D721Med (cell line): ENCODE measurements around the gene ACBD6.

Source experiments
- DNase-seq: peaks from one replicate; pipeline ENCODE4 v3.0.0; 2011; ENCODE audit warnings: low spot score; ENCODE audit not compliant: insufficient read length
- FAIRE-seq: peaks from 2 replicates; lab custom pipeline; 2011; peaks lifted over from hg19 to GRCh38; lab: Jason Lieb, UNC
- TF ChIP-seq, protein P1 (sequence below): IDR thresholded peaks from 2 replicates; pipeline ENCODE4 v1.5.1; 2012; ENCODE audit warnings: mild to moderate bottlenecking, control low read depth; ENCODE audit not compliant: insufficient read depth; ENCODE audit errors: missing control alignments

The ACBD6 gene

GRCh38 chr1:180360333-180361075 is 141.9 kb downstream of the ACBD6 start:
- TF ChIP-seq, protein P1, sequence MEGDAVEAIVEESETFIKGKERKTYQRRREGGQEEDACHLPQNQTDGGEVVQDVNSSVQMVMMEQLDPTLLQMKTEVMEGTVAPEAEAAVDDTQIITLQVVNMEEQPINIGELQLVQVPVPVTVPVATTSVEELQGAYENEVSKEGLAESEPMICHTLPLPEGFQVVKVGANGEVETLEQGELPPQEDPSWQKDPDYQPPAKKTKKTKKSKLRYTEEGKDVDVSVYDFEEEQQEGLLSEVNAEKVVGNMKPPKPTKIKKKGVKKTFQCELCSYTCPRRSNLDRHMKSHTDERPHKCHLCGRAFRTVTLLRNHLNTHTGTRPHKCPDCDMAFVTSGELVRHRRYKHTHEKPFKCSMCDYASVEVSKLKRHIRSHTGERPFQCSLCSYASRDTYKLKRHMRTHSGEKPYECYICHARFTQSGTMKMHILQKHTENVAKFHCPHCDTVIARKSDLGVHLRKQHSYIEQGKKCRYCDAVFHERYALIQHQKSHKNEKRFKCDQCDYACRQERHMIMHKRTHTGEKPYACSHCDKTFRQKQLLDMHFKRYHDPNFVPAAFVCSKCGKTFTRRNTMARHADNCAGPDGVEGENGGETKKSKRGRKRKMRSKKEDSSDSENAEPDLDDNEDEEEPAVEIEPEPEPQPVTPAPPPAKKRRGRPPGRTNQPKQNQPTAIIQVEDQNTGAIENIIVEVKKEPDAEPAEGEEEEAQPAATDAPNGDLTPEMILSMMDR = no peak
- FAIRE-seq (peak; percentile 55), DNase-seq (no peak)

GRCh38 chr1:180358649-180359048 is 143.7 kb downstream of the ACBD6 start:
- TF ChIP-seq, protein P1 = no peak
- FAIRE-seq (peak; percentile 98), DNase-seq (no peak)

GRCh38 chr1:180353945-180354344 is 148.4 kb downstream of the ACBD6 start:
- FAIRE-seq (peak; percentile 100), DNase-seq (peak; percentile 66)
- TF ChIP-seq, protein P1 = no peak

DNA sequence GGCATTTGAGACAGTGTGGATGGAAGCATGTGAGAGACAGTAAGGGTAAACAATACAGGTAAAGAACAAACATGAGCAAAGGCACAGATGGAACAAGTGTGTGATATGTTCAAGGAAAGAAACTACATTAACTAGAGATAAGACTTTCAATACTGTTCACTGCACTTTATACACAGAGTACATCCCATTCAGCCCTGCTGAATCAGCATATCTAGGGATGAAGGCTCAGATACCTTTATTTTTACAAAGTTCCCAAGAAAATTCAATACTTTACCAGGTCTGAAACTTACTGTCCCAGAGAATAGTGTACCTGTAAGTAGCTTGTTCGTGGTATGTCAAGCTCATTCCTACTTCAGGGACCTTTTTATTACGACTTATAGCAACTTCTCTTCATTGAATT is 149.8 kb downstream of the ACBD6 start:
- TF ChIP-seq, protein P1 = no peak
- peak; percentile 93 for FAIRE-seq
- DNase-seq = no peak

DNA sequence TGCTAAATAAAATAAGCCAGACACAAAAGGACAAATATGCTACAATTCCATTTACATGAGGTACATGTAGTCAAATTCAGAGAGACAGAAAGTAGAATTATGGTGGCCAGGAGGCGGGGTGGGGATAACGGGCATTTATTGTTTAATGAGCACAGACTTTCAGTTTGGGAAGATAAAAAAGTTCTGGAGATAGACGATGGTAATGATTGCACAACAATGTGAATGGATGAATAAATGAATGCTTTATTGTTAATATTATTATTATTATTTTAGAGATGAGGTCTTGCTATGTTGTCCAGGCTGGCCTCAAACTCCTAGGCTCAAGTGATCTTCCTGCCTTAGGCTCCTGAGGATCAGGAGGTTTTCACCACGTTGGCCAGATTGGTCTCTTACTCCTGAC is 150.4 kb downstream of the ACBD6 start:
- TF ChIP-seq, protein P1 = no peak
- FAIRE-seq = no peak

DNA sequence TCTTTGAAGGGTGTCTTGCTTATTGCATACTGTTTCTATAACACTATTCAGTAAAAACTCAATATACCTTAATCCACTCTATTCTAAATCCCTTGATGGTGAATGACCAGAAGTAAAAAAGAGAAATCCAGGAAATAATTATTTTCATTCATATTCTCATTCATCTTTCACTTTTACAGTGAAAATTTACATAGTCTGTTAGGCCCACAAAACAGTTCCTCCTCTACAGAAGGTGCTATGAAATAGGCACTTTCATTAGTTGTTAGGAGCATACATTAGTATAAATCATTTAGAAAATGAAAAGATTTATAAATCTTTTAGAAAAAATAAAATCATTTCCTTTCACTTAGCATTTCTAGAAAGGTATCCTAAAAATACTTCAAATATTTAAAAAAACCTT is 157.2 kb downstream of the ACBD6 start:
- DNase-seq (no peak), FAIRE-seq (no peak)
- TF ChIP-seq, protein P1 = no peak

More for the DNA sequence above, 150.4 kb downstream of the ACBD6 start:
- DNase-seq = no peak

GRCh38 chr1:180343921-180344769 is 158.2 kb downstream of the ACBD6 start:
- DNase-seq = no peak

More at GRCh38 chr1:180343921-180344769, 158.2 kb downstream of the ACBD6 start:
- TF ChIP-seq, protein P1 = no peak
- peak; percentile 81 for FAIRE-seq
